GM12892 (cell line): Measurements from ENCODE around the gene TCF7L1.

ENCODE experiments used
- POLR2A ChIP-seq: IDR thresholded peaks from 2 replicates; pipeline ENCODE4 v1.6.1; 2011; ENCODE audit warnings: low read depth, low read length, control low read depth
- POLR2AphosphoS5 ChIP-seq: IDR thresholded peaks from 2 replicates; pipeline ENCODE4 v1.6.1; 2011; ENCODE audit warnings: low read depth, low read length, control low read depth
- TAF1 ChIP-seq: IDR thresholded peaks from 2 replicates; pipeline ENCODE4 v1.6.1; 2011; ENCODE audit warnings: low read depth, mild to moderate bottlenecking, control low read depth, low read length, borderline replicate concordance

GRCh38 chr2:85236084-85236483 is 102.9 kb downstream of the TCF7L1 start:
- TF ChIP-seq POLR2A (no peak), POLR2AphosphoS5 (no peak), TAF1 (no peak)
